MM.1S (cell line): ENCODE data around the gene DPH1.

ENCODE experiments used
- DNase-seq: peaks from one replicate; pipeline ENCODE4 v3.0.0-alpha.2; 2015
- H2AFZ ChIP-seq: fragments of 300-600 bp; sonication (generic); 2 replicates; pipeline ENCODE4 v1.6.0; 2016; ENCODE audit warnings: antibody characterized with exemption, low read length
- H3F3A ChIP-seq: fragments of 300-600 bp; sonication (generic); 2 replicates; pipeline ENCODE4 v1.6.1; 2016; ENCODE audit warnings: mild to moderate bottlenecking, antibody characterized with exemption, low read length, moderate library complexity, mixed read lengths; ENCODE audit not compliant: insufficient read depth
- H3K27ac ChIP-seq: fragments of 300-600 bp; sonication (generic); 2 replicates; pipeline ENCODE4 v1.5.1; 2016; ENCODE audit warnings: mild to moderate bottlenecking, low read length
- H3K27me3 ChIP-seq: fragments of 300-600 bp; sonication (generic); replicated peaks from 2 replicates; pipeline ENCODE4 v1.6.0; 2016; ENCODE audit warnings: low read length; ENCODE audit not compliant: insufficient read depth
- H3K36me3 ChIP-seq: fragments of 300-600 bp; sonication (generic); replicated peaks from 2 replicates; pipeline ENCODE4 v1.6.1; 2016; ENCODE audit warnings: mild to moderate bottlenecking, low read length, mixed read lengths; ENCODE audit not compliant: insufficient read depth
- H3K4me1 ChIP-seq: fragments of 300-600 bp; sonication (generic); 2 replicates; pipeline ENCODE4 v1.6.1; 2016; ENCODE audit warnings: low read length, mixed read lengths
- H3K4me2 ChIP-seq: fragments of 300-600 bp; sonication (generic); 2 replicates; pipeline ENCODE4 v1.6.0; 2016; ENCODE audit warnings: low read depth, low read length
- H3K4me3 ChIP-seq: fragments of 300-600 bp; sonication (generic); 2 replicates; pipeline ENCODE4 v1.5.1; 2016; ENCODE audit warnings: low read length, mixed read lengths
- H3K79me2 ChIP-seq: fragments of 300-600 bp; sonication (generic); 2 replicates; pipeline ENCODE4 v1.6.1; 2016; ENCODE audit warnings: mixed run types, low read length, mixed read lengths
- H3K9ac ChIP-seq: fragments of 300-600 bp; sonication (generic); 2 replicates; pipeline ENCODE4 v1.6.1; 2016; ENCODE audit warnings: low read length, mixed read lengths
- H3K9me2 ChIP-seq: fragments of 300-600 bp; sonication (generic); replicated peaks from 2 replicates; pipeline ENCODE4 v1.6.1; 2016; ENCODE audit warnings: mild to moderate bottlenecking, low read length, mixed read lengths; ENCODE audit not compliant: insufficient read depth
- H3K9me3 ChIP-seq: fragments of 300-600 bp; sonication (generic); replicated peaks from 2 replicates; pipeline ENCODE4 v1.6.1; 2016; ENCODE audit warnings: mild to moderate bottlenecking, low read length, mixed read lengths; ENCODE audit not compliant: insufficient read depth
- H4K20me1 ChIP-seq: fragments of 300-600 bp; sonication (generic); 2 replicates; pipeline ENCODE4 v1.6.1; 2016; ENCODE audit warnings: mild to moderate bottlenecking, low read length, moderate library complexity, mixed read lengths; ENCODE audit not compliant: insufficient read depth
- EZH2 ChIP-seq: fragments of 300-600 bp; sonication (generic); optimal IDR thresholded peaks from 2 replicates; pipeline ENCODE3; 2017; ENCODE audit warnings: low read depth, mild to moderate bottlenecking, antibody characterized with exemption, low read length, mixed read lengths
- EZH2phosphoT487 ChIP-seq: fragments of 300-600 bp; sonication (generic); IDR thresholded peaks from 2 replicates; pipeline ENCODE4 v1.6.1; 2018; ENCODE audit warnings: antibody characterized with exemption, low read length
- TF ChIP-seq, protein P1 (sequence below): fragments of 300-600 bp; sonication (generic); IDR thresholded peaks from 2 replicates; pipeline ENCODE4 v1.5.1; 2016; ENCODE audit warnings: antibody characterized with exemption, low read length, mixed read lengths

DPH1 gene

DNA sequence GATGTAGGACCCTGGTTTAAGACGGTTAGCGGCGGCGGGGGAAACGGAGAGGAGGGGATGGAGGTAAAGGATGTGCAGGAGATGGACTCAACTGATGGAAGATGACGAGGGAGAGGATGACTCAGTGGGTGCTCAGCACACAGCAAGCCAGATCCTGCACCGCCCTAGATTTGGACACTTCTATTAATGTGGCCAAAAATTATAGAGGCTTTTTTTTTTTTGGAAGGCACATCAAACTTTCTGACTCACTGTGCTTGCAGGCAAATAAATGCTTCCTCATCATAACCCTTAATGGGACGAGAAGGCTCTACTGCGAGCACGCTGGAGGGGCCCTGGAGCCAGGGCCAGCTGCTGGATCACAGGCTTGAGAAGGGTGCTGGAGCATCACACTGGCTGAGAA, 40.8 kb upstream of the DPH1 start:
- Histone ChIP-seq H3K9me3 (no peaks in the 10 kb centered on the region), H3F3A (no peaks in the 10 kb centered on the region), H3K27ac (no peak overlapping the region), H2AFZ (no peak overlapping the region), H3K4me3 (no peak overlapping the region), H3K27me3 (peaks cover 93% of the 10 kb centered on the region), H3K79me2 (no peaks in the 10 kb centered on the region), H3K4me2 (no peak overlapping the region), H3K9me2 (no peaks in the 10 kb centered on the region), H3K4me1 (no peaks in the 10 kb centered on the region), H3K36me3 (no peaks in the 10 kb centered on the region), H3K9ac (no peak overlapping the region), H4K20me1 (no peaks in the 10 kb centered on the region)
- TF ChIP-seq EZH2phosphoT487 (no peak), EZH2 (no peak)
- TF ChIP-seq, protein P1, sequence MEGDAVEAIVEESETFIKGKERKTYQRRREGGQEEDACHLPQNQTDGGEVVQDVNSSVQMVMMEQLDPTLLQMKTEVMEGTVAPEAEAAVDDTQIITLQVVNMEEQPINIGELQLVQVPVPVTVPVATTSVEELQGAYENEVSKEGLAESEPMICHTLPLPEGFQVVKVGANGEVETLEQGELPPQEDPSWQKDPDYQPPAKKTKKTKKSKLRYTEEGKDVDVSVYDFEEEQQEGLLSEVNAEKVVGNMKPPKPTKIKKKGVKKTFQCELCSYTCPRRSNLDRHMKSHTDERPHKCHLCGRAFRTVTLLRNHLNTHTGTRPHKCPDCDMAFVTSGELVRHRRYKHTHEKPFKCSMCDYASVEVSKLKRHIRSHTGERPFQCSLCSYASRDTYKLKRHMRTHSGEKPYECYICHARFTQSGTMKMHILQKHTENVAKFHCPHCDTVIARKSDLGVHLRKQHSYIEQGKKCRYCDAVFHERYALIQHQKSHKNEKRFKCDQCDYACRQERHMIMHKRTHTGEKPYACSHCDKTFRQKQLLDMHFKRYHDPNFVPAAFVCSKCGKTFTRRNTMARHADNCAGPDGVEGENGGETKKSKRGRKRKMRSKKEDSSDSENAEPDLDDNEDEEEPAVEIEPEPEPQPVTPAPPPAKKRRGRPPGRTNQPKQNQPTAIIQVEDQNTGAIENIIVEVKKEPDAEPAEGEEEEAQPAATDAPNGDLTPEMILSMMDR: no peak
- no peak for DNase-seq

DNA sequence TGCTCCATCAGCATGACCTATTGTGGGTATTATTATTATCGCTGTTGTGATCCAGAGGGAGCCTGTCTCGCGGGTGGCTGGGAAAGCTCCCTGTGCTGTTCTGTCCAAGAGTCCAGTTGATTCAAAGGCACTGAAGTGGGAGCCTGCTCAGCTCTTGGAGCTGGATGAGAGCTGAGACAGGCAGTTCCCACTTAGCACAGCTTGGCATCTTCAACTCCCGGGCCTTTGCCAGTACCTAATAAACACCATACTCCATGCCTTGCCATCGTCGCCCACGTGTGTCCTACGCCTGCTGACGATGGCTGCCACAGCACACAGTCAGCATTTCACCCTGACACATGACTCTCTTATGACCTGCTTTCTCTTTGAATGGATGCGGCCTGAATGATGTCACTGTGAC, 37.4 kb upstream of the DPH1 start:
- H3K4me1 ChIP-seq: no peaks in the 10 kb centered on the region
- no peaks in the 10 kb centered on the region for H3K36me3 ChIP-seq
- peaks cover 83% of the 10 kb centered on the region for H3K27me3 ChIP-seq
- H4K20me1 ChIP-seq: no peaks in the 10 kb centered on the region
- no peak overlapping the region for H3K9ac ChIP-seq
- no peaks in the 10 kb centered on the region for H3F3A ChIP-seq
- no peak overlapping the region for H3K4me3 ChIP-seq
- no peaks in the 10 kb centered on the region for H3K9me3 ChIP-seq
- no peak overlapping the region for H3K4me2 ChIP-seq
- no peaks in the 10 kb centered on the region for H3K79me2 ChIP-seq
- no peak for DNase-seq
- TF ChIP-seq, protein P1: no peak
- no peak for TF ChIP-seq EZH2
- TF ChIP-seq EZH2phosphoT487: no peak
- no peaks in the 10 kb centered on the region for H3K9me2 ChIP-seq
- no peak overlapping the region for H3K27ac ChIP-seq
- no peak overlapping the region for H2AFZ ChIP-seq

DNA sequence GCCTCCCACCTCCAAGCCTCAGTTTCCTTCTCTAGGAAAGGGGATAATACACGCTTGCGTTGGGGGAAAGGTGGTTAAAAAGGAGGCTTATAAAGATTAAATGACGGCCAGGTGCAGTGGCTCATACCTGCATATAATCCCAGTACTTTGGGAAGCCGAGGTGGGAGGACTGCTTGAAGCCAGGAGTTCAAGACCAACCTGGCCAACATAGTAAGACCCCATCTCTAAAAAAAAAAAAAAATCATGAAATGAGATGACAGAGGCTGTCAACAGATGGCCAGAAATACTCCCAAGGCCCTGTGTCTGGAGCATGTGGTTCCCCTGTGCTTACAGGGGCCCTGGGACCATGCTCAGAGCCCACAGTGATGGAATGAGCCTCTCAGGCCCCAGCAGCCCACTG, 35.2 kb upstream of the DPH1 start:
- Histone ChIP-seq H3F3A (no peaks in the 10 kb centered on the region), H3K27me3 (peaks cover 66% of the 10 kb centered on the region), H2AFZ (no peak overlapping the region), H3K4me2 (no peak overlapping the region), H4K20me1 (no peaks in the 10 kb centered on the region), H3K27ac (no peak overlapping the region), H3K36me3 (no peaks in the 10 kb centered on the region), H3K9me2 (no peaks in the 10 kb centered on the region), H3K4me1 (peaks cover 3% of the 10 kb centered on the region; the same call in 1 of the 2 replicates), H3K4me3 (no peak overlapping the region), H3K9ac (no peak overlapping the region), H3K9me3 (no peaks in the 10 kb centered on the region), H3K79me2 (no peaks in the 10 kb centered on the region)
- DNase-seq: no peak
- TF ChIP-seq, protein P1: no peak
